HepG2 (cell line): ENCODE data around the gene CAVIN2. TPM values are rescaled to one million over a fixed set of nuclear protein-coding genes. Genes with fewer than 3 reads are reported as not detected.
A peak's percentile ranks its signal among the peaks of the same experiment; 100 is the strongest.

Experiments
- BCL6 ChIP-seq: IDR thresholded peaks from 2 replicates; pipeline ENCODE4 v1.6.1; 2016; ENCODE audit warnings: missing genetic modification reagents, missing compliant biosample characterization
- CEBPG ChIP-seq: IDR thresholded peaks from 2 replicates; pipeline ENCODE4 v1.6.1; 2016
- CENPT ChIP-seq: sonication (generic); formaldehyde crosslinking; IDR thresholded peaks from 2 replicates; pipeline ENCODE4 v1.8.0; 2022; ENCODE audit warnings: low read depth, mild to moderate bottlenecking, moderate library complexity, missing genetic modification reagents
- CHCHD3 ChIP-seq: sonication (generic); formaldehyde crosslinking; IDR thresholded peaks from 2 replicates; pipeline ENCODE4 v1.8.0; 2022; ENCODE audit warnings: mild to moderate bottlenecking, missing genetic modification reagents, moderate library complexity
- CHD4 ChIP-seq: fragments of 200-600 bp; sonication (generic); IDR thresholded peaks from 2 replicates; pipeline ENCODE4 v1.7.0; 2017; ENCODE audit warnings: mild to moderate bottlenecking, low read length, borderline replicate concordance
- EZH2 ChIP-seq: conservative IDR thresholded peaks from 2 replicates; pipeline ENCODE4 v1.6.1; 2012; ENCODE audit warnings: mild to moderate bottlenecking, low read depth, low read length, moderate library complexity
- HNRNPK ChIP-seq: fragments of 200-400 bp; formaldehyde crosslinking; IDR thresholded peaks from 2 replicates; pipeline ENCODE4 v1.6.1; 2018; ENCODE audit warnings: low read length, low read depth, moderate library complexity, mild to moderate bottlenecking; ENCODE audit not compliant: poor library complexity, severe bottlenecking
- HOXA9 ChIP-seq: sonication (generic); formaldehyde crosslinking; IDR thresholded peaks from 2 replicates; pipeline ENCODE4 v1.8.1; 2022; ENCODE audit warnings: missing genetic modification reagents, mild to moderate bottlenecking, moderate library complexity, borderline replicate concordance
- KLF9 ChIP-seq: IDR thresholded peaks from 2 replicates; pipeline ENCODE4 v1.6.1; 2016; ENCODE audit warnings: low read depth
- POLR2A ChIP-seq, 2 experiments: IDR thresholded peaks; 2 replicates each; pipeline ENCODE4 v1.6.1; 2011; ENCODE audit warnings: low read depth in 2 of 2, low read length in 2 of 2, mild to moderate bottlenecking in 1 of 2, moderate library complexity in 1 of 2; ENCODE audit not compliant: insufficient read depth in 1 of 2
- PRMT3 ChIP-seq: sonication (generic); formaldehyde crosslinking; IDR thresholded peaks from 2 replicates; pipeline ENCODE4 v1.8.1; 2022; ENCODE audit warnings: low read depth, mild to moderate bottlenecking, moderate library complexity, missing genetic modification reagents, borderline replicate concordance
- RBM22 ChIP-seq: fragments of 200-400 bp; formaldehyde crosslinking; optimal IDR thresholded peaks from 2 replicates; pipeline ENCODE3; 2017; ENCODE audit warnings: mild to moderate bottlenecking, low read length, moderate library complexity
- SMC3 ChIP-seq: IDR thresholded peaks from 2 replicates; pipeline ENCODE4 v1.6.1; 2011; ENCODE audit warnings: low read length, improper control_type of control experiment
- SNRNP70 ChIP-seq: fragments of 200-400 bp; formaldehyde crosslinking; IDR thresholded peaks from 2 replicates; pipeline ENCODE4 v1.6.1; 2017; ENCODE audit warnings: mild to moderate bottlenecking, low read depth, low read length, moderate library complexity
- SOX13 ChIP-seq, 3 experiments: fragments of 450-650 bp in 1 of 3; sonication (generic) in 1 of 3; formaldehyde crosslinking in 1 of 3; IDR thresholded peaks in 2 of 3; conservative IDR thresholded peaks in 1 of 3; 2 replicates each; pipeline versions ENCODE4 v1.5.0 to v1.6.1; 2016 to 2020; ENCODE audit warnings: antibody characterized with exemption in 1 of 3, mild to moderate bottlenecking in 1 of 3, missing compliant biosample characterization in 1 of 3, missing genetic modification reagents in 1 of 3, moderate library complexity in 1 of 3
- U2AF2 ChIP-seq: fragments of 200-400 bp; formaldehyde crosslinking; IDR thresholded peaks from 2 replicates; pipeline ENCODE4 v1.6.1; 2017; ENCODE audit warnings: low read depth, mild to moderate bottlenecking, low read length
- ZBTB10 ChIP-seq: sonication (generic); formaldehyde crosslinking; IDR thresholded peaks from 2 replicates; pipeline ENCODE4 v1.4.0; 2020; ENCODE audit warnings: missing genetic modification reagents, borderline replicate concordance
- ZNF331 ChIP-seq: sonication (generic); formaldehyde crosslinking; IDR thresholded peaks from 2 replicates; pipeline ENCODE4 v1.4.0; 2020; ENCODE audit warnings: missing genetic modification reagents
- ZNF496 ChIP-seq: sonication (generic); formaldehyde crosslinking; IDR thresholded peaks from 2 replicates; pipeline ENCODE4 v1.8.1; 2023; ENCODE audit warnings: mild to moderate bottlenecking, moderate library complexity, missing genetic modification reagents; ENCODE audit not compliant: insufficient replicate concordance
- ZNF503 ChIP-seq: sonication (generic); formaldehyde crosslinking; IDR thresholded peaks from 2 replicates; pipeline ENCODE4 v1.4.0; 2020; ENCODE audit warnings: missing genetic modification reagents
- ZNF572 ChIP-seq: sonication (generic); formaldehyde crosslinking; IDR thresholded peaks from 2 replicates; pipeline ENCODE4 v1.5.1; 2020; ENCODE audit warnings: mild to moderate bottlenecking, missing genetic modification reagents
- polyA plus RNA-seq, 8 experiments: library from polyadenylated mRNA; depleted of rRNA in 3 of 8; stranded (reverse) in 7 of 8; unstranded in 1 of 8; fragments of >200 nt; fragmentation: Illumina TruSeq in 4 of 8; extraction: Trizol in 4 of 8; gene quantifications; 2 replicates each; pipeline versions ENCODE4 v1.2.1 to v1.2.3, GENCODE V29; 2011 to 2016; ENCODE audit warnings: low read depth in 4 of 8, missing spikeins in 1 of 8, mixed read lengths in 1 of 8; ENCODE audit not compliant: insufficient read depth in 1 of 8
- total RNA-seq, 5 experiments: library from RNA; depleted of rRNA; stranded (reverse); fragments of >200 nt; fragmentation: Illumina TruSeq; extraction: Trizol; gene quantifications; 2 replicates each; pipeline ENCODE4 v1.2.3, GENCODE V29; 2016; ENCODE audit warnings: low read depth in 1 of 5
- TF ChIP-seq, protein P1 (sequence below): sonication (generic); formaldehyde crosslinking; IDR thresholded peaks from 2 replicates; pipeline ENCODE4 v1.4.0; 2020; ENCODE audit warnings: mild to moderate bottlenecking, missing genetic modification reagents
- TF ChIP-seq, protein P2 (sequence below): sonication (generic); formaldehyde crosslinking; conservative IDR thresholded peaks from 2 replicates; pipeline ENCODE4 v1.4.0; 2020; ENCODE audit warnings: missing genetic modification reagents

CAVIN2 gene
- total and polyA plus RNA-seq, 2 of the 13 experiments (the other 11 are each of a cell fraction or from before 2014, with no cell fraction given), result 7.6 to 38.8 TPM

GRCh38 chr2:191866675-191867506 is 20.0 kb upstream of the CAVIN2 start (continued):
- peak; percentile 74; the same call in 1 of the 2 replicates for TF ChIP-seq ZBTB10 (CRISPR knock-in tag)
- TF ChIP-seq CHCHD3 (CRISPR knock-in tag), result no peak
- TF ChIP-seq ZNF572 (CRISPR knock-in tag), result no peak
- no peak for TF ChIP-seq PRMT3 (CRISPR knock-in tag)
- no peak for TF ChIP-seq HOXA9 (CRISPR knock-in tag)
- TF ChIP-seq HNRNPK, result no peak
- TF ChIP-seq POLR2A (IDR thresholded peaks at IDR 0.05; ENCODE audit: insufficient read depth in 1 of 2, low read depth in 2 of 2, low read length in 2 of 2), result peak in 1 of 2 experiments; percentile 45; a peak in 1 of 4 replicates
- TF ChIP-seq KLF9 (CRISPR knock-in tag), result no peak
- no peak for TF ChIP-seq U2AF2
- peak; percentile 34; the same call in 1 of the 2 replicates for TF ChIP-seq SMC3
- TF ChIP-seq EZH2, result no peak
- TF ChIP-seq CENPT, result no peak
- peak; percentile 82 for TF ChIP-seq CEBPG
- TF ChIP-seq CHD4, result no peak; the same call in 1 of the 2 replicates
- TF ChIP-seq, protein P1, sequence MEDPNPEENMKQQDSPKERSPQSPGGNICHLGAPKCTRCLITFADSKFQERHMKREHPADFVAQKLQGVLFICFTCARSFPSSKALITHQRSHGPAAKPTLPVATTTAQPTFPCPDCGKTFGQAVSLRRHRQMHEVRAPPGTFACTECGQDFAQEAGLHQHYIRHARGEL (CRISPR knock-in tag), result no peak
- TF ChIP-seq RBM22, result no peak
- TF ChIP-seq ZNF503 (CRISPR knock-in tag), result peak; percentile 99
- TF ChIP-seq ZNF331, result peak; percentile 93
- TF ChIP-seq, protein P2, sequence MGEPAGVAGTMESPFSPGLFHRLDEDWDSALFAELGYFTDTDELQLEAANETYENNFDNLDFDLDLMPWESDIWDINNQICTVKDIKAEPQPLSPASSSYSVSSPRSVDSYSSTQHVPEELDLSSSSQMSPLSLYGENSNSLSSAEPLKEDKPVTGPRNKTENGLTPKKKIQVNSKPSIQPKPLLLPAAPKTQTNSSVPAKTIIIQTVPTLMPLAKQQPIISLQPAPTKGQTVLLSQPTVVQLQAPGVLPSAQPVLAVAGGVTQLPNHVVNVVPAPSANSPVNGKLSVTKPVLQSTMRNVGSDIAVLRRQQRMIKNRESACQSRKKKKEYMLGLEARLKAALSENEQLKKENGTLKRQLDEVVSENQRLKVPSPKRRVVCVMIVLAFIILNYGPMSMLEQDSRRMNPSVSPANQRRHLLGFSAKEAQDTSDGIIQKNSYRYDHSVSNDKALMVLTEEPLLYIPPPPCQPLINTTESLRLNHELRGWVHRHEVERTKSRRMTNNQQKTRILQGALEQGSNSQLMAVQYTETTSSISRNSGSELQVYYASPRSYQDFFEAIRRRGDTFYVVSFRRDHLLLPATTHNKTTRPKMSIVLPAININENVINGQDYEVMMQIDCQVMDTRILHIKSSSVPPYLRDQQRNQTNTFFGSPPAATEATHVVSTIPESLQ (CRISPR knock-in tag), result no peak; the same call in 1 of the 2 replicates
- peak; percentile 93 for TF ChIP-seq SOX13 (IDR thresholded peaks at IDR 0.05)
- TF ChIP-seq SOX13 (CRISPR knock-in tag; conservative IDR thresholded peaks at IDR 0.05 in 1 of 2, IDR thresholded peaks at IDR 0.05 in 1 of 2), result peak in 1 of 2 experiments; percentile 98; a peak in 2 of 4 replicates
- peak; percentile 98 for TF ChIP-seq BCL6 (CRISPR knock-in tag)
- no peak for TF ChIP-seq ZNF496 (CRISPR knock-in tag)
- no peak for TF ChIP-seq SNRNP70
